Body of pancreas (tissue), 4 donors: ENCODE measurements around the gene DSP. TPM values are rescaled to one million over a fixed set of nuclear protein-coding genes. Genes with fewer than 3 reads are reported as not detected.

Source experiments
- ATAC-seq: fragments of 150-250 bp; one replicate; pipeline ENCODE4 v1.9.1; 2016
- DNase-seq, 4 donors: peaks; one replicate each; pipeline ENCODE4 v3.0.0-alpha.2; 2019
- H3K27ac ChIP-seq, 4 donors: fragments of 200-600 bp; sonication (generic); 1 replicate in 3 of 4; 2 replicates in 1 of 4; pipeline versions ENCODE4 v1.5.1 to v1.6.1; 2016 to 2019; ENCODE audit warnings: mild to moderate bottlenecking in 1 of 4, mixed read lengths in 1 of 4, moderate library complexity in 1 of 4
- H3K27me3 ChIP-seq, 2 donors: fragments of 200-600 bp; sonication (generic); one replicate each; pipeline ENCODE4 v1.6.0; 2016; ENCODE audit warnings: mild to moderate bottlenecking in 1 of 2
- H3K36me3 ChIP-seq, 2 donors: fragments of 200-600 bp; sonication (generic); replicated peaks in 1 of 2; 2 replicates each; pipeline ENCODE4 v1.5.1; 2016; ENCODE audit warnings: low read depth in 2 of 2; ENCODE audit not compliant: insufficient read depth in 1 of 2
- H3K4me1 ChIP-seq: fragments of 200-600 bp; sonication (generic); one replicate; pipeline ENCODE4 v1.6.0; 2016
- H3K4me3 ChIP-seq, 2 donors: fragments of 200-600 bp; sonication (generic); 1 replicate in 1 of 2; 2 replicates in 1 of 2; pipeline ENCODE4 v1.5.1; 2016 to 2019
- H3K9me3 ChIP-seq, 3 donors: fragments of 200-600 bp; sonication (generic); 1 replicate in 2 of 3; 2 replicates in 1 of 3; pipeline ENCODE4 v1.5.1; 2016
- POLR2A ChIP-seq, 3 donors: fragments of 450-650 bp; IDR thresholded peaks; one replicate each; pipeline ENCODE4 v1.6.1; 2016; ENCODE audit warnings: antibody characterized with exemption in 3 of 3, mild to moderate bottlenecking in 2 of 3
- WGBS, 2 donors: methylation state at CpG; one replicate each; pipeline ENCODE4 v1.1.5; 2017; 5-methylcytosine and 5-hydroxymethylcytosine counted together
- intact Hi-C: fragments of 100-400 bp; cut with DNase I; formaldehyde crosslinking; loops from one replicate; pipeline ENCODE4 v1.15.1; 2023
- total RNA-seq, 2 donors: library from RNA; depleted of rRNA; stranded (reverse); fragments of >200 nt; gene quantifications; one replicate each; pipeline ENCODE4 v1.1.0, GENCODE V29; 2016
- TF ChIP-seq, protein P1 (sequence below), 7 experiments: fragments of 450-650 bp in 4 of 7; fragments of 200-600 bp in 3 of 7; sonication (generic) in 3 of 7; IDR thresholded peaks; one replicate each; pipeline ENCODE4 v1.5.1; 2016 to 2019; ENCODE audit warnings: antibody characterized with exemption in 7 of 7

Gene DSP
- total RNA-seq, 2 donors from 2014 or later, result 85.0 to 127 TPM

DNA sequence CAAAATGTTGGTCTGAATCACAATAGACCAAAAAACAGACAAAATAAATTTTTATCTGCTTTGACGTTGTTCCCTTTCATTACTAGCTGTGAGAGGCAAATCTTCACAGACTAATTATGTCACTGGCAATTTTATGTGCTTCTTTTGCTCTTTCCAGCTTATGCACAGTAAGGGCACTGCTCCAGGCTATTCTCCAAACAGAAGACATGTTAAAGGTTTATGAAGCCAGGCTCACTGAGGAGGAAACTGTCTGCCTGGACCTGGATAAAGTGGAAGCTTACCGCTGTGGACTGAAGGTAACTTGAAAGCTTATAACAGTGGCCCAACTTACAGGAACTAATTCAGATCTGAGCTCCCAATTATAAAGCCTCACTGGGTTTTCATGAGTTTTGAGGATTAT, 33.0 kb downstream of the DSP start:
- ATAC-seq (no peak), DNase-seq (no peak)
- Histone ChIP-seq H3K9me3 (no peaks in the 10 kb centered on the region), H3K4me3 (no peak overlapping the region), H3K27me3 (no peaks in the 10 kb centered on the region), H3K27ac (no peak overlapping the region), H3K36me3 (peaks cover 28 to 61% of the 10 kb centered on the region in 2 donors), H3K4me1 (no peaks in the 10 kb centered on the region)
- 78 to 86% methylated on average over 2 of the region's 2 CpGs for WGBS, 2 donors
- intact Hi-C loops, result loop anchor here (10.0 kb wide), 2 partner anchors 160 to 270 kb away; no protein-coding TSS in a partner anchor
- no peak for TF ChIP-seq POLR2A (IDR thresholded peaks at IDR 0.05)
- TF ChIP-seq, protein P1, sequence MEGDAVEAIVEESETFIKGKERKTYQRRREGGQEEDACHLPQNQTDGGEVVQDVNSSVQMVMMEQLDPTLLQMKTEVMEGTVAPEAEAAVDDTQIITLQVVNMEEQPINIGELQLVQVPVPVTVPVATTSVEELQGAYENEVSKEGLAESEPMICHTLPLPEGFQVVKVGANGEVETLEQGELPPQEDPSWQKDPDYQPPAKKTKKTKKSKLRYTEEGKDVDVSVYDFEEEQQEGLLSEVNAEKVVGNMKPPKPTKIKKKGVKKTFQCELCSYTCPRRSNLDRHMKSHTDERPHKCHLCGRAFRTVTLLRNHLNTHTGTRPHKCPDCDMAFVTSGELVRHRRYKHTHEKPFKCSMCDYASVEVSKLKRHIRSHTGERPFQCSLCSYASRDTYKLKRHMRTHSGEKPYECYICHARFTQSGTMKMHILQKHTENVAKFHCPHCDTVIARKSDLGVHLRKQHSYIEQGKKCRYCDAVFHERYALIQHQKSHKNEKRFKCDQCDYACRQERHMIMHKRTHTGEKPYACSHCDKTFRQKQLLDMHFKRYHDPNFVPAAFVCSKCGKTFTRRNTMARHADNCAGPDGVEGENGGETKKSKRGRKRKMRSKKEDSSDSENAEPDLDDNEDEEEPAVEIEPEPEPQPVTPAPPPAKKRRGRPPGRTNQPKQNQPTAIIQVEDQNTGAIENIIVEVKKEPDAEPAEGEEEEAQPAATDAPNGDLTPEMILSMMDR (IDR thresholded peaks at IDR 0.05), result no peak

DNA sequence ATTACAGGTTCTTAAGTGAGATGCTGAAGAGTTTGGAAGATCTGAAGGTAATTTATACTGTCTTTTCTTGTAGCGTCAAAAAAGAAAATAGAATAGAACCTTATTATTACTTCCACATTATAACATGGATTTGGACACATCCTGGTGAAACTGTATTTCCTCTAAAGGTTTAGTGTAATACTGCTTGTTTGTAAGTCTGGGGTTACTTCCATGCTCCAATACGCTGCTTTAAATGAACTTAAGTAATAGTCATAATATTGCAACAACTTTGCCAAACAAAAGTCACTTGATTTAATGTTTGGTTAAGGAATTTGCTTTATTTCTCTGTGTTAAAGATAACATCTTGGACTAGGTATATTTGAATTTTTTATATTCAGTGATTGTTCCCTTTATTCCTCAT, 37.0 kb downstream of the DSP start:
- no peaks in the 10 kb centered on the region for H3K9me3 ChIP-seq
- peaks cover 16 to 55% of the 10 kb centered on the region in 2 donors for H3K36me3 ChIP-seq
- H3K4me3 ChIP-seq, result no peak overlapping the region
- intact Hi-C loops, result loop anchor here (10.0 kb wide), 2 partner anchors 164 to 274 kb away; no protein-coding TSS in a partner anchor
- no peak overlapping the region for H3K27ac ChIP-seq
- ATAC-seq, result no peak
- WGBS, 2 donors, result 0% methylated on average over 2 of the region's 2 CpGs
- H3K27me3 ChIP-seq, result no peaks in the 10 kb centered on the region
- no peak for TF ChIP-seq POLR2A (IDR thresholded peaks at IDR 0.05)
- DNase-seq, result no peak
- no peaks in the 10 kb centered on the region for H3K4me1 ChIP-seq

DNA sequence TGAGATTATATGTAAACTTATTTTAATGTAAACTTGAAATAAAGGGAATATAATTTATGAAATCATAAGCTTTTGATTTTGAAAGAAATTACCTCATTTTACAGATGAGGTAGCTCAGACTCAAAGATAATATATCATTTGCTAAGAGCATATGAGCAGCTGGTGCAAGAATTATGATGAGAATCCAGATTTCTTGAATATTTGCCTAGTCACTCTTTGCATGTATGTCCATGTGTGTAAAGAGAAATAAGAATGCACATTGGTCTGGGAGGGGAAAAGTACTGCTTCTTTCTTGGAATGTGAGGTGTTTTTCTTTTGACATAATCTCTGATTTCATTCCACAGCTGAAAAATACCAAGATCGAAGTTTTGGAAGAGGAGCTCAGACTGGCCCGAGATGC, 37.5 kb downstream of the DSP start:
- Histone ChIP-seq H3K27ac (no peak overlapping the region), H3K4me1 (no peaks in the 10 kb centered on the region), H3K9me3 (no peaks in the 10 kb centered on the region), H3K27me3 (no peaks in the 10 kb centered on the region), H3K36me3 (peaks cover 17 to 59% of the 10 kb centered on the region in 2 donors), H3K4me3 (no peak overlapping the region)
- DNase-seq (no peak), ATAC-seq (no peak)
- TF ChIP-seq, protein P1 (IDR thresholded peaks at IDR 0.05), result no peak
- no peak for TF ChIP-seq POLR2A (IDR thresholded peaks at IDR 0.05)
- WGBS, 2 donors, result 74 to 79% methylated on average over 2 of the region's 2 CpGs
- intact Hi-C loops, result loop anchor here (10.0 kb wide), 2 partner anchors 164 to 274 kb away; no protein-coding TSS in a partner anchor

DNA sequence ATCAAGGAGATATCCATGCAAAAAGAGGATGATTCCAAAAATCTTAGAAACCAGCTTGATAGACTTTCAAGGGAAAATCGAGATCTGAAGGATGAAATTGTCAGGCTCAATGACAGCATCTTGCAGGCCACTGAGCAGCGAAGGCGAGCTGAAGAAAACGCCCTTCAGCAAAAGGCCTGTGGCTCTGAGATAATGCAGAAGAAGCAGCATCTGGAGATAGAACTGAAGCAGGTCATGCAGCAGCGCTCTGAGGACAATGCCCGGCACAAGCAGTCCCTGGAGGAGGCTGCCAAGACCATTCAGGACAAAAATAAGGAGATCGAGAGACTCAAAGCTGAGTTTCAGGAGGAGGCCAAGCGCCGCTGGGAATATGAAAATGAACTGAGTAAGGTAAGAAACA, 38.4 kb downstream of the DSP start:
- Histone ChIP-seq H3K4me3 (no peak overlapping the region), H3K4me1 (no peaks in the 10 kb centered on the region), H3K27me3 (no peaks in the 10 kb centered on the region), H3K9me3 (no peaks in the 10 kb centered on the region), H3K36me3 (peaks cover 17 to 60% of the 10 kb centered on the region in 2 donors), H3K27ac (no peak overlapping the region)
- no peak for DNase-seq
- ATAC-seq, result no peak
- no peak for TF ChIP-seq POLR2A (IDR thresholded peaks at IDR 0.05)
- TF ChIP-seq, protein P1 (IDR thresholded peaks at IDR 0.05), result no peak
- intact Hi-C loops, result loop anchor here (10.0 kb wide), 2 partner anchors 165 to 275 kb away; no protein-coding TSS in a partner anchor
- WGBS, 2 donors, result 96 to 97% methylated on average over 9 of the region's 9 CpGs

DNA sequence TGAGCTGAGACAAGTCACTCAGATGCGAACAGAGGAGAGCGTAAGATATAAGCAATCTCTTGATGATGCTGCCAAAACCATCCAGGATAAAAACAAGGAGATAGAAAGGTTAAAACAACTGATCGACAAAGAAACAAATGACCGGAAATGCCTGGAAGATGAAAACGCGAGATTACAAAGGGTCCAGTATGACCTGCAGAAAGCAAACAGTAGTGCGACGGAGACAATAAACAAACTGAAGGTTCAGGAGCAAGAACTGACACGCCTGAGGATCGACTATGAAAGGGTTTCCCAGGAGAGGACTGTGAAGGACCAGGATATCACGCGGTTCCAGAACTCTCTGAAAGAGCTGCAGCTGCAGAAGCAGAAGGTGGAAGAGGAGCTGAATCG, 39.1 kb downstream of the DSP start:
- intact Hi-C loops, result no loop called here
- DNase-seq (no peak), ATAC-seq (no peak)
- no peak overlapping the region for H3K4me3 ChIP-seq
- H3K9me3 ChIP-seq, result no peaks in the 10 kb centered on the region
- no peak overlapping the region for H3K27ac ChIP-seq
- H3K36me3 ChIP-seq, result peaks cover 17 to 59% of the 10 kb centered on the region in 2 donors
- TF ChIP-seq POLR2A (IDR thresholded peaks at IDR 0.05), result no peak
- TF ChIP-seq, protein P1 (IDR thresholded peaks at IDR 0.05), result no peak
- 70 to 82% methylated on average over 13 of the region's 13 CpGs for WGBS, 2 donors
- H3K27me3 ChIP-seq, result no peaks in the 10 kb centered on the region
- H3K4me1 ChIP-seq, result no peaks in the 10 kb centered on the region
